DMS114 treated with DMSO at 0.1 percent for 48 hours (cell line): ENCODE results near the gene HMCN2.

Experiments
- DNase-seq: peaks from one replicate; lab custom pipeline; 2025; ENCODE audit not compliant: unreplicated experiment; lab: John Stamatoyannopoulos, UW

Gene HMCN2

GRCh38 chr9:130305381-130305780 is 39.8 kb downstream of the HMCN2 start:
- no peak for DNase-seq

- DNase-seq = no peak
Observed at GRCh38 chr9:130306823-130307666, 41.5 kb downstream of the HMCN2 start.

GRCh38 chr9:130307667-130307943 is 42.0 kb downstream of the HMCN2 start:
- DNase-seq = no peak

- DNase-seq = no peak
Observed at GRCh38 chr9:130308081-130308571, 42.6 kb downstream of the HMCN2 start.

GRCh38 chr9:130309689-130310455 is 44.3 kb downstream of the HMCN2 start:
- no peak for DNase-seq

GRCh38 chr9:130310456-130310855 is 44.9 kb downstream of the HMCN2 start:
- DNase-seq = no peak

GRCh38 chr9:130311003-130311402 is 45.4 kb downstream of the HMCN2 start:
- DNase-seq = no peak

- no peak for DNase-seq
Observed at GRCh38 chr9:130311408-130312140, 46.0 kb downstream of the HMCN2 start.

- no peak for DNase-seq
Observed at GRCh38 chr9:130313103-130313858, 47.7 kb downstream of the HMCN2 start.

- DNase-seq = no peak
Observed at GRCh38 chr9:130315446-130316226, 50.1 kb downstream of the HMCN2 start.

GRCh38 chr9:130316430-130316829 is 50.9 kb downstream of the HMCN2 start:
- DNase-seq = no peak

- no peak for DNase-seq
Observed at GRCh38 chr9:130319300-130319699, 53.7 kb downstream of the HMCN2 start.

GRCh38 chr9:130319944-130320712 is 54.6 kb downstream of the HMCN2 start:
- DNase-seq = no peak

- DNase-seq = no peak
Observed at GRCh38 chr9:130320723-130321481, 55.3 kb downstream of the HMCN2 start.

- no peak for DNase-seq
Observed at GRCh38 chr9:130321539-130321938, 56.0 kb downstream of the HMCN2 start.

GRCh38 chr9:130323051-130323745 is 57.6 kb downstream of the HMCN2 start:
- no peak for DNase-seq

- no peak for DNase-seq
Observed at GRCh38 chr9:130325921-130326320, 60.4 kb downstream of the HMCN2 start.
